GM19043 (cell line): ENCODE data around the gene CHST2.

Experiments used
- ATAC-seq: cut with Tn5 transposase; IDR thresholded peaks from one replicate; pipeline ENCODE4 v1.9.1; 2021; ENCODE audit warnings: low read depth; ENCODE audit not compliant: unreplicated experiment

CHST2 gene

DNA sequence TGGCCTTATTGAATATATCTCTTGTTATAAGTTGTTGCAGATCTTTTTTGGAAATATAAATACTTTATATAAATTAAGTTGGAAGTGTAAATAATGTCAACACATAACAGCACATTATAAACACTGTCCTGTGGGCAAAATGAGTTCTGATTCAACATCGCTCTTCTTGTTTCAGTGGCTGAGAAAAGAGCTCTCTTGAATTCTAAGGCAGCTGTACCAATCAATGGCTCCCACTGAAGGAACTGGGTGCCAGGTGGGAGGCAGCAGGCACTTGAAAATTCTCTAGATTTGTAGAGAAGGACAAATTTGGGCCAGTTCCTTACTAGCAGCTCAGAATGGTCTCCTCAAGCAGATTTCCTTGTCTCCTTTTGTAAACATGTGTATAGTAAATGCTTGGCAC is 45.6 kb downstream of the CHST2 start:
- peak; percentile 20 for ATAC-seq

DNA sequence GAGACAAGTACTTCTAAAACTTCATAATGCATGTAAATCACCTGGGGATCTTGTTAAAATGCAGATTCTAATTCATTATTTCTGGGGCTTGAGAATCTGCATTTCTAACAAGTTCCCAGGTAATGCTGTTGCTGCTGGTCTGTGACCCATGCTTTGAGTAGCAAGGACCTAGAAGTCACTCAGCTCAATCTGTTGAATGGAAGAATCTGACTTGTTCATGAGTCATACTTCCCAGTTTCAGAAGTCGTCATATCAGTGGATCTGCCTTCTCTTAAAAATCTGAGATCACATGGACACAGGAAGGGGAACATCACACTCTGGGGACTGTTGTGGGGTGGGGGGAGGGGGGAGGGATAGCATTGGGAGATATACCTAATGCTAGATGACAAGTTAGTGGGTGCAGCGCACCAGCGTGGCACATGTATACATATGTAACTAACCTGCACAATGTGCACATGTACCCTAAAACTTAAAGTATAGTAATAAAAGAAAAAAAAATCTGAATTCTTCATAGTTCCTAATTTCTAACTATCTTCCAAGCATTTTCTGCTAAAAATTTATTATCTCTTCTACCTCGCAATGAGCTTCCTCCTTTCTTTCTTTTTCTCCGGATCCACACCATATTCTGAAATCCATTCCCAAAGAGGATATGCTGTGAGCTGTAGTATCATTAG is 46.2 kb downstream of the CHST2 start:
- ATAC-seq: peak; percentile 70

DNA sequence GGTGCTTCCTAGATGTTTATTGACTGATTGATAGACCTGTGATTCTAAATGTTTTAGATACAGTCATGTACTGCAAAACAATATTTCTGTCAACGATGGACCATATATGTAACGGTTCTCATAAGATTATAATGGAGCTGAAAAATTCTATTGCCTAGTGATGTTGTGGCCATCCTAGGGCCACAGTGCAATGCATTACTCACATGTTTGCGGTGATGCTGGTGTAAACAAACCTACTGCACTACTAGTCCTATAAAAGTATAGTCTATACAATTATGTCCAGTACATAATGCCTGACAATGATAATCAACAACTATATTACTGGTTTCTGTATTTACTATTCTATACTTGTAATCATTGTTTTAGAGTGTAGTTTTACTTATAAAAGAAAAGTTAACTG is 46.8 kb downstream of the CHST2 start:
- ATAC-seq: no peak

DNA sequence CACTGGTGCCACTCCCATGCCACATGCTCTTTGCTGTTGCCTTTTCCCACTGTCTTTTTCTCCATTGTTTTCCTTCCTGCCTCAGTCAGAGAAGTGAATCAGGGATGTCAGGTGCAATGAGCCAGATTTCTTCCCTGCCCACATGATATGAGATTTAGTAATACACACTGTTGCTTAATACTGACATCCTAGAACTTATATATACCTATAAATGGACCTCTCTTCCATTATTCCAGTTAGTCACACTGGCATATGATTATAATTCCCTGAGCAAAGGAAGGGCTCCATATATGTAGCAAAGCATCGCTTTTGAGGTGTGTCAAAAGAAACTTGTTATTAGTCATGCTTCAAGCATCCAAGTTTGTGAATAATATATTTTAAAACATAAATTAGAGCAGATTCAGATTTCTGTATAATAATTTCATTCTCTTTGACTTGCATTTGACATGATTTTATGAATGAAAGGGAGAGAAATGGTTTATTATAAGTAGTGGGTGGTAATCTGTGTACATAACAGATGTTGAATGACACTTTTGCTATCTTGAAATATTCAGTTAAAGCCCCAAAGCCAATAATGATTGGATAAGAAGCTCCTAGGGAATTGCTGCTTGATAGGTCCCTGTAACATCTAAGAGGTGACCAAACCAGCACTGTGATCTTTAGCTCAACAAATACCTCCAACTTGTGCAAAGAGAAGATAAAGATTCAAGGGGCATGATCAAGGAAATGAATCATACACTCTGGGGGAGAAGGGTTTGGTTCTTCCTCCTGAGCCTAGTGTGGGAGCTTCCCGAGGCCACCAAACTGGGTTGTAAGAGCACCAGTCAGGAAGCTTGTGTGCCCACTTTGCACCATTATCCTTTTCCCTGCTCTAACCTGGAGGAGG is 48.6 kb downstream of the CHST2 start:
- ATAC-seq: no peak

DNA sequence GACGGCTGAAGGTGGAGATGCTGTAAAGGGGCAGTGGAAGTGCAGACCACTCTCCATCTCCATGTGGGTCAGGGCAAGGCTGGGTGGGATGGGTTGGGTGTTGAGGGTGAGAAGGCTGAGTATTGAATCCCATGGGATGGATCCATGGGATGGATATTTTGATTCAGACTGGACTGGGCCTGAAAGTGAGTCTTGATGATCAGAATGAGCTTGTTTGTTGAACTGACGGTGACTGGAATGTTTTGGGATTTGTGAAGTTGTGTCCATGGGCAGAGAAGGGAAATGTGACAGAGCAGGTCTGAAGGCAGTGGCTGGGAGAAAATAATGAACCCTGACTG is 49.3 kb downstream of the CHST2 start:
- ATAC-seq: no peak

DNA sequence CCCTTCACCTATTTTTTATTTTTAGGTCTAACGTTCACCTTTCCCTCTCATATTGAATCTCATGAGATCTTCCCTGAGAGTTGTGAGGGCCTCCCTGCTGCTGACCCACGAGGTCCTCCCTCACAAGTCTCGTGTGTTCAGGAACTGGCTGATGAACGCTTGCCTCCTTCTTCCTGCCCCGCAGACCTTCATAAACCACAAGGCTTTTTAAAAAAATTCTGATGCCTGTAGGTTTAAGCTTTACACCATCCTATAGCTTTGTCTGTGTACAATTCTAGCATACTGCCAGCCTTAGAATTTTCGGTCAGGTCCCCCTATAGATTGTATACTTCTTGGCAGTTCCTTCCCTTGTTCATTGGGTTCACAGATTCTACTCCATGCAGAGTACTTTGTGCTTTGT is 50.5 kb downstream of the CHST2 start:
- no peak for ATAC-seq

DNA sequence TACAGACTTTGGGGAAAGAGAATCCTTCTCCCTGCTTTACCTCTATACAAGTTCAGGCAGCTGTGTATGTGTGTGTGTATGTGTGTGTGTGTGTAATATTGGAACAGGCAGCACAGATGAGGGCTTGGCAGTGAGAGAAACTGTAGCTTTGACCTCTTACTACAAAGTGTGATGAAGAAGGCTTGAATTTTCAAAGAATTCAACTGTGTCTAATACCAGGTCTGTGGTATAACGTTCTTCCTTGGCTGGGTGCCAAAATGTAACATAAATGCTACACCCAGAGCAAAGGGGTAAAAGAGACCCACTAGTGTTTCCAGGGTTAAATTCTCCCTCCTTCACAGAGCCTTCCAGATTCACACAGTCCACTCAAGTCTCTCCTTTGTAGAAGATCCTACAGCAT is 51.1 kb downstream of the CHST2 start:
- peak; percentile 13 for ATAC-seq

DNA sequence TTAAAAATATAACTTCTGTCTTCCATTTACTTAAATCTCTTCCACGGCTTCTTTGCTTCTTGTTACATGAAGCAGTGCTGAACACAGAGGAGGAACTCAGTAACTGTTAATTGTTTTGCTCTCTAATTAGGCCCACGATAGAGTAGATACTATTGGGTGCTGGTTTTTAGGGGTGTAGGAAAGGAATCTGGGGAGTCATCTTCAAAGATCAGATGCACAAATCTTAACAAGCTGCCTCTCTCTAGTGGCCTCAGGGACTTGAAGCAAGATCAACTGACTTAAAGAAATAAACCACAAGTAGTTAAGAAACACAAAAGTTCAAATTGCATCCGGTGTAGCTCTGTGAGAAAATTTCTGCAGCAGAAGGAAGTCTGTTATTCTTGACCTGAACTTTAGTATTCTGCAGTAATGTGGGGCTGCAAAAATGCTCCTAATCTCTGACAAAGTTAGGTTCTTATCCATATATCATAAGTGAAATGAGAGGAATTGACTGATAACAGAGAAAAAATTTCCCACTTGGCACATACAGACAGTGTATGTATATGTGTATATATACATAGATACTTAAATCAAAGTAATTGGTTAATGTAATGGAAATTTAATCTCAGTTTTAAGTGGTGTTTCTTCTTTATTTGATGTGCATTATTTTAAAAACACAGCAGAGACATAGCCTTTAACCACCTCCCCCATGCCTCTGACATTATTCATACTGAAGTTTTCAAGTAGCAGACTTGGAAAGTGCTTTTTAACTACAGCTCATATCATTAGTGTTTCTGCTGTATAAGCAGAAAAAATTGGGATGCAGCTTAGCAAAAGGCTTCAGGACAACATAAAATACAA is 51.8 kb downstream of the CHST2 start:
- peak; percentile 80 for ATAC-seq

DNA sequence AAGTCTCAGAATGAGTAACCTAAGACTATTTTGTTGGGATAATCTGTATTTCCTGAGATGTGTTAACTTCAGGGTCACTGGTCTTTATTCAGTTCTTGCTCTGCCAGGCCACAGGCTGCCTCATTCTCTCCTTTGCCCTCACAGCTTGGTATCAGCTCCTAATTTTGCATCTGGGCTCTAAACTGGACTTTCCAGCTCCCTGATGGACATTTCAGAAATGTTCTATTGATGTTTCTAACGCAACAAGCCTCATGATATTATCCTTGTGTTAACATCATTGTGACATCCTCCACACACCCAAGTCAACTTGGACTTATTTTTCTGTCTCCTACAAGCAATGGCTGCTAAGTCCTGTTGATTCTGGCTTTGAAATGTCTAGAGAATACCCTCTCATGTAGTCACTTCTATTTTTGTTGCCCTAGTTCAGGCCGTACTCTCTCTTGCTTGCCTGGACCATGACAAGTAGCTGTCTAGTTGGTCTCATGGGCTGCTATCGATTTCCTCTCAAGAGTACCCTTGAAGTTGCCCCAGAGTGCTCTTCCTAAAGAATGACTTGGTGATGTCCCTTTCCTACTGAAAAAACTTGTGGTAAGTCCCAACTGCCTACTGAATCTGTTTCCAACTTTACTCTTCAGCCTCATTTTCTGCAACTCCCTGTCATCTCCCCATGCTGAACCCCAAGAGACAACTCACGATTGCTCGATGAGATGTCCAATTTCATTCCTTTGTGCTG is 52.7 kb downstream of the CHST2 start:
- no peak for ATAC-seq

DNA sequence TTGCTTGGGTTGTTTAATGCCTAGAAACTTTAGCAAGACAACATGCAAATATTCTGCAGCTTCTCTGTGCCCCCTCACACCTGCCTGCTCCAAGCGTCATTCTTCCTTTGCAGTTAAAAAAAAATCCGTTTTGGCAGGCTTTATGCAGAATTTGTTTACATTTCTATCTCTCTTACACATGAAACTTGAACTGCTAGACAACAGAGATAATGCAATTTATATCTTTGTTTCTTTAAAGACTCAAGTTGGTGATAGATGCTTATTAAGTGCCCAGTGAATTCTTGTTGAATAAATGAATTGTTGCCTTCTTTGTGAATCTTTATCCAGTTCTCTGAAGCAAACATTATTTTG is 53.2 kb downstream of the CHST2 start:
- no peak for ATAC-seq

DNA sequence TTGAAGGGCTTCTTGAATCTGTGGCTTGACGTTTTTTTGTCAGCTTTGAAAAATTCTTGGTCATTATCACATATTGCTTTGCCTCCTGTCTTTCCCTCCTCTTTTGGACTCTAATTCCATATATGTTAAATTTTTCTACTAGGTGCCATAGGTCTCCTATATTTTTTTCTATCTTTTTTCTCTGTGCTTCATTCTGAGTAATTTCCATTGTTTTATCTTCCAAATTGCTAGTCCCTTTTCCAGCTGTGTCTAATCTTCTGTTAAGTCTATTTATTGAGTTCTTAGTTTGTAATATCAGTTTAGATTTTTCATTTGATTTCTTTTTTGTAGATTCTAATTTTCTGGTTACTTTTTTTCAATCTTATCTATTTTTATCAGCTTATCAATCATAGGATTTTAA is 53.7 kb downstream of the CHST2 start:
- no peak for ATAC-seq
